CD4-positive, alpha-beta T cell treated with Interleukin-1 beta for 1 hour (primary cell): ENCODE results near the gene CDON.
"Not testable (repeated sequence)": the region's sequence is repeated elsewhere in the genome, so short reads cannot be mapped to it uniquely, and the experiment has no call there.

Experiments
- DNase-seq, 2 donors: peaks; one replicate each; pipeline ENCODE4 v3.0.0-alpha.2; 2020 to 2022

CDON gene

DNA sequence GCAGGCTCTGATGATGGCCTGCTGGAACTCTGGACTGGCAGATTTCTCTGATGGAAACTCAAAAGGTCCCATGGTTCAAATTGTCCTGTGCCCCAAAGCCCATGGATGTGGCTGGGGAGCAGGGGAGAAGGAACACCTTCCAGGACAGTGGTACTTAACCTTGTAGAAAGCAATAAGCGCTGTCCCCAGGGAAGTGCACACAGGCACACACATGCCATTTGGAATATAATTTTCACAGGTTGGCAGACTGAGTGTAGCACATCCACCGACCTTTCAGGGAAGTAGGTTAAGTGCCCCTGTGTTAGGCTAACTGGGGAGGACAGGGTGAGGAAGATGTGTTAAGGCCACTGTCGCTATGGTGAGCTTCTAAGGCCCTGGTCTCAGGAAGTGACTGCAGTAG lies 140.5 kb downstream of the CDON start:
- DNase-seq: no peak

DNA sequence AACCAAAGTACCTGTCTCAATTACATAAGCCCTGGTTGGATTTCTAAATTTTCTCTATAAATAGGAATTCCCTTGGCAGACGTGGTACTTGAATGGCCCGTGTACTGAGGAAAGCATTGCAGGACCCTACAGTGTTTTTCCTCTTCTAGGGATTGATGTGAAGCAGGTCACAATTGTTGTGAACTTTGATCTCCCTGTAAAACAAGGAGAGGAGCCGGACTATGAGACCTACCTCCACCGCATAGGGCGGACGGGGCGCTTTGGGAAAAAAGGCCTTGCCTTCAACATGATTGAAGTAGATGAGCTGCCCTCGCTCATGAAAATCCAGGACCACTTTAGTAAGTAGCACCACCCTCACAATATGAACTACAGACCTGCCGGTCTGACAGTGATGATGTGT lies 141.6 kb downstream of the CDON start:
- DNase-seq: no peak

- no peak for DNase-seq
These were observed 144.4 kb downstream of the CDON start for GRCh38 chr11:125918140-125918840.

- DNase-seq: no peak
These were observed 145.9 kb downstream of the CDON start for GRCh38 chr11:125916683-125917347.

DNA sequence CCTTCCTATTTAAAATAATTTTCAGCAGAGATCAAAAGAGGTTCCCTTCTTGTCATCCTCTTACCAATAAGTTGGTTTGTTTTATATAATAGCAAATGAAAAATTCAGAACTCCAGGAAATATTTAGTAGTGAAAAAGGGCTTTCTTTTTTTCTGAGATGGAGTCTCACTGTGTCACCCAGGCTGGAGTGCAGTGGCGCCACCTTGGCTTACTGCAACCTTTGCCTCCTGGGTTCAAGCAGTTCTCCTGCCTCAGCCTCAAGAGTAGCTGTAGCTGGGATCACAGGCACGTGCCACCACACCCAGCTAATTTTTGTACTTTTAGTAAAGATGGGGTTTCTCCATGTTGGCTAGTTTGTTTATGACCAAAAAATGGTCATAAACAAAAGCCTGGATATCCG lies 148.1 kb downstream of the CDON start:
- not testable (repeated sequence) for DNase-seq

GRCh38 chr11:125910226-125910849 lies 152.3 kb downstream of the CDON start:
- no peak for DNase-seq
